Measurements from ENCODE around the gene CCN2. TPM values are rescaled to one million over a fixed set of nuclear protein-coding genes. Genes with fewer than 3 reads are reported as not detected.

The CCN2 gene
- polyA plus RNA-seq, 3 donors = 32.5 to 184 (median 38.7) TPM

DNA sequence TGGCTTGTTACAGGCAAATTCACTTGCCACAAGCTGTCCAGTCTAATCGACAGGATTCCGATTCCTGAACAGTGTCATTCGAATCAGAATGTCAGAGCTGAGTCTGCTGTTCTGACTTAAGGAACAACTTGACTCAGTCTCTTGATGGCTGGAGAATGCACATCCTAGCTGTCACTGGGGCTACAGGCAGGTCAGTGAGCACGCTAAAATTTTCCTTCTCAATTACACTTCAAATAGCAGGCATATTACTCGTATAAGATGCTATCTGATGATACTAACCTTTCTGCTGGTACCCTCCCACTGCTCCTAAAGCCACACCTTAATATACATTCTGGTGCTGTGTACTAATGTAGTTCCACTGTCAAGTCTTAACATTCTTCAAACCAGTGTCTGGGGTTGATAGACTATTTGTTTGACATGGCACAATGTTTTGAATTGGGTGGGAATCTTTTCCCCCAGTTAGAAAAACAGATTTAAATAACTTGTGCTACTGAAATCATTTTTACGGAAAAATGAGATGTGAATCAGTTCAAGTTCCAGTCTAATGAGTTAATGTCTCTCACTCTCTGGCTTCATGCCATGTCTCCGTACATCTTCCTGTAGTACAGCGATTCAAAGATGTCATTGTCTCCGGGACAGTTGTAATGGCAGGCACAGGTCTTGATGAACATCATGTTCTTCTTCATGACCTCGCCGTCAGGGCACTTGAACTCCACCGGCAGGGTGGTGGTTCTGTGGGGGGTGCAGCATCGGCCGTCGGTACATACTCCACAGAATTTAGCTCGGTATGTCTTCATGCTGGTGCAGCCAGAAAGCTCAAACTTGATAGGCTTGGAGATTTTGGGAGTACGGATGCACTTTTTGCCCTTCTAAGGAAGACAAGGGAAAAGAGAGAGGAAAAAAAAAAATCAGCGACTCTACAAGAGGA, 2.2 kb downstream of the CCN2 start:
- WGBS, 3 donors = 57 to 77% (median 59%) methylated on average over 18 of the region's 18 CpGs
- no peak overlapping the region for H3K27ac ChIP-seq (ENCODE audit: low read depth, low read length)

DNA sequence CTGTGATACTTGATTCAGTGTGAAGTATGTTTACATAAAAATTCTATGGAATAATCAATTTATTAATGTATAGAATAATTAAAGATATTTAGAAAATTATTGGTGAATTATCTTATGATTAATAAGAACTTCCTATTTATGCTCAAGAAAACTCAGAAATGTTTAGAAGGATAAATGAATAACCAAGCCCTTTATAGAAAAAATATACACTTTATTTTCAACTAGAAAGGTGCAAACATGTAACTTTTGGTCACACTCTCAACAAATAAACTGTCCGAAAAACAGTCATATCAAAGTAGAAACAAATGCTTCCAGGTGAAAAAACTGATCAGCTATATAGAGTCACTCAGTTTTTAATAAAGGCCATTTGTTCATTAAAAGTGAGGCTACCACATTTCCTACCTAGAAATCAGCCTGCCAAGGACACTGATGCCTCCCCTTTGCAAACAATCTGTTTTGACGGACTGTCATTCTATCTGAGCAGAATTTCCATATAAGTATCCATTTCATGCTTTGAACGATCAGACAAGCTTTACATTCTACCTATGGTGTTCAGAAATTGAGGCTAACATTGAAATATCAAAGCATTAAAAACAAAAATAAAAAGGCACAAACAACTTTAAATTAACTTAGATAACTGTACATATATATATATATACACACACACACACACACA, 3.0 kb downstream of the CCN2 start:
- 81 to 84% (median 83%) methylated on average over 3 of the region's 3 CpGs for WGBS, 3 donors
- H3K27ac ChIP-seq (ENCODE audit: low read depth, low read length) = no peak overlapping the region

DNA sequence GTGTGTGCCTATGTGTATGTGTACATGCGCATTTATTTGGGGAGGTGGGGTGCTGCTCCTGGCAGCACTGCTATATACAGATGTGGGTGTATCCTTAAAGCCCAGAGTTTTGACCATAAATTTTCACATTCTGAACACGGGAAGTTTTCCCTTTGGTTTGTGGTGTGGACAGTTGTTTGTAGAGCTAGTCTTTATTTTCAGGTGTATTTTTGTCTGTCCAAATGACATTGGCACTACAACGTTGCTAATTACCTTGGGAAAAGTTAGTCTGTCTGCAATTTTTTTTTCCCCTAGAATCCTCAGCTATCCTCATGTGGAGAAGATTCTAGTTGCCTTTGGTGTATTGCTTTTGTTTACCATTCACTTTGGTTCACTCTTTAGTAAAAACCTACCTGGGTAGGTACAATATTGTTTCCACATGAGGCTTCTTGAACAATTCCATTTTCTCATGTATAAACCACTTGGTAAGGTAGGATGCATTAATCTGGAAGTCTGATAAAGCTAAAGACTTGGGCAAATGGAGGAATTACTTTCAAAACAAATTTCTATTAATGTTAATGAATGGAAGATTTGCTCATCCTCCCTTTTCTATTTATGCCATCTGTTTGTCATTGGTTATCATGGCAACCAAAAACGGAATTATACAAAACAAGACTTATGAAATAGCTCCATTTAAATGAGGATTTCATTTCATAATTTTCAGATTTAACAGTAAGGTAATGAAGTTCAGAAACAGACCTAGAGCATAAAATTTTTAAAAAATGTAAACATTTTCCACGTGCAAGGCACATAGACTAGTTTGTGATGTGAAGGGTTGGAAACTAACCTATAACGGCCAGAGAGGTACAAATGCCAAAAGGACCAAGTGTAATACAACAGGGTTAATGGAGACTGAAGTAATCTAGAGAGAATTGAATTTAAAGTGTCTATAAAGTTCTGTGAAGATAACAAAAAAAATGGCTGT, 3.9 kb downstream of the CCN2 start:
- no peak overlapping the region for H3K27ac ChIP-seq (ENCODE audit: low read depth, low read length)

DNA sequence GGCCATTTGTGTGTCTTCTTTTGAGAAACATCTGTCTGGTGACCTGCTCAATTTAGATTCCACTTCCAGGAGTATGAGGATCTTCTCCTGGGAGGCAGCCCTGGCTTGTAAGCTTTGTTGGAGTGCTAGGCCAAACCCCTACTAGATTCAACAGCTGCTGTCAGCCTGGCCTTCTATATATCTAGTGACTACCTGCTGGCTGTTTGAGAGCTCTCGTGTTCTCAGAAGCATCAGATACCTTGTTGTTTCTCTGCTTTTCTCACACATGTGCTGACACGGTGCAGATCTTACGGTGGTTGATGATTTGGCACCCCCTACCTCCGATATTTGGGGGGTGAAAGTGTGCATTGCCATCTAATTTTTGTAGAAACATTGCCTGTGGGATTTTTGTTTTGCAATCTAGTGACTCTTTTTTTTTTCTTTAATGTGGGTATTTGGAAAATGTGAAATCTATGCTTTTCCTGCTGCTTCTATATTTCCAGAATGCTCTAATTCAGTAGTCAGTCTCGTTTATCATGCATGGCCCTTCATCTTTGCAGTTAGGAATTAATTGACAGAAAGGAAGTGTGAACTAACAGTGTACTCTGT, 4.7 kb downstream of the CCN2 start:
- 88 to 91% (median 89%) methylated on average over 5 of the region's 5 CpGs for WGBS, 3 donors
- H3K27ac ChIP-seq (ENCODE audit: low read depth, low read length) = no peak overlapping the region

More for the DNA sequence above, 3.9 kb downstream of the CCN2 start:
- 69 to 74% (median 70%) methylated on average over 6 of the region's 6 CpGs for WGBS, 3 donors

DNA sequence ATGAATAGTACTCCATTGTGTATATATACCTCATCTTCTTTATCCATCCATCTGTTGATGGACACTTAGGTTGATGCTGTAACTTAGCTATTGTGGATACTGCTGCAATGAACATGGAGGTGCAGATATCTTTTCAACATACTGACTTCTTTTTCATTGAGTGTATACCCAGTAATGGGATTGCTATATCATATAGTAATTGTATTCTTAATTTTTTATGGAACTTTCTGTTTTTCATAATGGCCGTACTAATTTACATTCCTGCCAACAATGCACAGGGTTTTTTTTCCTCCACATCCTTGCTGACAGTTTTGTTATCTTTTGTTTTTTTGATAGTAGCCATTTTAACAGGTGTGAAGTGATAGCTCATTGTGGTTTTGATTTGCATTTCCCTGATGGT, 5.2 kb downstream of the CCN2 start:
- no peak overlapping the region for H3K27ac ChIP-seq (ENCODE audit: low read depth, low read length)
- 92 to 100% (median 93%) methylated on average over 1 of the region's 1 CpG for WGBS, 3 donors

DNA sequence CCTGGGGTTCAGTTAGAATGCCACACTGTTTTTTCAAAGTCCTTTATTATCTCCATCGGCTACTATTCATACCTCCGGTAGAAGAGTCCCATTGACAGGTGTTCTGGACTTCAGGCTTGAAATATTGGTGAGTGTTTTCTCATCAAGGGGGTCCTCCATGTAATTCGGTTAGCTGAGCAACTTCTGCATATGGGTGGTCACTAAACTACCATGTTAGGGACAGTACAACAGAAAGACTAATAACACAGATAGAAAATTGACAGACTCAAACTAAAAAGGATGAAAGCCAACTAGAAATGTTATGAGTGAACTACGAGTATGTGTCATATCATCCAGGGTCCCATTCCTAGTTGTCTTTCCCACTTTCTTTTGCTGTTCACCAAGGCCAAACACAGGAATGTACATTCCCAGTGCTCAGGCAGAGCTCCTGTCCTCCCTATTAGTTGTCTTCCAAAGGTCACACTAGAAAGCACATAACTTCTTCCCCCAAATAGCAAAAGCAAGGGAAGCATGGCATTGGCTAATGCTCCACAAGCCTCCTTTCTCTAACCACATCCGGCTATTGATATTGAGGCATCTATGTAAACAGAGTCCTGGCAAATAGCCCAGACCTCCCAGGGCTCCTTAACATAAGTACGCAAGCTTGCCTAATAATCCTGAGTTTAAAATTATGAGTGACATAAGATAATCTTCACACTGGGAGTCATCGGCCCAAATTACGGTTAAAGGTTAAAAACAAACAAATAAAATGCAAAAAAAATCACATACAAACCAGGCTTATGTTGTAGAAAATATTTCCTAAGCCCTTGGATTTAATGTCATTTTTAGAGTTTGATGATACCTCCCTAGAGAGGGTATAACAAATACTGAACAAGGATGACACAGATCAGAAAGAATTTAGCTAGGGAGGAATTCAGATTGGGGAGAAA, 13.2 kb downstream of the CCN2 start:
- WGBS, 3 donors = 61 to 75% (median 68%) methylated on average over 8 of the region's 8 CpGs
- H3K27ac ChIP-seq (ENCODE audit: low read depth, low read length) = no peak overlapping the region

DNA sequence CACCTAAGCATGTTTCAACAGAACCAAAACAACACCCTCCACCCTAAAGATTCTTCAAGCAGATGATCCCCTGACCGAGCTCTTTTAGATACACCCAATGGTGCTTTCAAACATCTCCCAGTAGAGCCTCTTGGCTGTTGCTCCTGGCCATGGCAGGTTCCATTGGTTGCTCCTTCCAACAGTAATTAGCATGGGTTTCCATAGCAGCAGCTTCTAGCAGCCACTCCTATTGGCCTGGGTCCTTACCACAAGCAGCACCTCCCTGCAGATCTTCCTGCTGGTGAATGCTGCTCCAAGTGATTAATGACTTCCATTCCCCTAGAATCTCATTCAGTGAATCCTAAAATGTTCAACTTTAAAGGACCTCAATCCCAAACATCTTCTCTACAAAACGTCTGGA, 13.9 kb downstream of the CCN2 start:
- WGBS, 3 donors = 37 to 58% (median 56%) methylated on average over 2 of the region's 2 CpGs
- no peak overlapping the region for H3K27ac ChIP-seq (ENCODE audit: low read depth, low read length)

DNA sequence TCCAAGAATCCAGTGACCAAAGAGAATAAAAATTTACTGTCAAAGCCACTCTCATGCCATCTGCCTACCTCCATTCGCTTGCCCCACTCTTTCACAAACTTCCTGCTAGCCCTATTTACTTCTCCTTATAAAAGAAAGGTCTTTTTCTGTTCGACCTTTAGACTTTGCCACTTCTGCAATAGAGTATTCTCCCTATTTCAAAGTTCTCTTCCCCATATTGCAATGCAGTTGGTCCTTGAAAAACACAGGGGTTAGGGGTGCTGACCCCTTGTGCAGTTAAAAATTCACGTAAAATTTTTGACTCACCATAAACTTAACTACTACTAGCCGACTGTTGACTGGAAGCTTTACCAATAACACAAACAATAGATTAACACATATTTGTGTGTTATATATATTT, 15.0 kb downstream of the CCN2 start:
- 80 to 87% (median 81%) methylated on average over 4 of the region's 4 CpGs for WGBS, 3 donors

DNA sequence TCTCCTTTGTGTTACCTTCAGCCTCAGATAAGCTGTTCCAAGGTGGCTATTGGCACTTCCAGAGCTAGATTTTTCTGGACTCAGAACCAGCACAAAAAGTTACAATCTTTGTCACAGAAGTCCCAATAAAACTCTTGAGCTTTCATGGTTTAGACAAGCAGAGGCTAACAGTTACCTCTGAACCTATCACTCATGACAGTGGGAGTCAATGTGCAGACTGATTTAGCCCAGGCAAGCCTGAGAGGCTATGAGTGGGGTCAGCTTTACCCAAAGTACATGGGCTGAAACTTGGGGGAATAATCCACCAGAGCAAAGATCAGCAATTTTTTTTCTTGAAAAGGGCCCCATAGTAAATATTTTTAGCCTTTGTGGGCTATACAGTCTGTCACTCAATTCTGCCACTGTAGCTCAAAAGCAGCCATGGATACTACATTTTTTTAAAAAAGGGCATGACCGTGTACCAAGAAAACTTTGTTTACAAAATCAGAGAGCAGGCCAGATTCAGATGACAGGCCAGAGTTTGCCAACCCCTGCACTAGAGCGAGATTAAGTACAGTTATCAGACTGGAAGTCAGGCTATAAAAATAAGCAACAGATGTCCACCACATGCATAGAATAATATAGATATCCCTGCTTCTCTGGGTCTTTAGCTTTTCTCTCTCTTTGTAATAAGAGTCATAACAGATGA, 20.0 kb downstream of the CCN2 start:
- H3K27ac ChIP-seq (ENCODE audit: low read depth, low read length) = no peak overlapping the region
- 32 to 85% (median 81%) methylated on average over 2 of the region's 2 CpGs for WGBS, 3 donors

More for the DNA sequence above, 15.0 kb downstream of the CCN2 start:
- no peak overlapping the region for H3K27ac ChIP-seq (ENCODE audit: low read depth, low read length)

DNA sequence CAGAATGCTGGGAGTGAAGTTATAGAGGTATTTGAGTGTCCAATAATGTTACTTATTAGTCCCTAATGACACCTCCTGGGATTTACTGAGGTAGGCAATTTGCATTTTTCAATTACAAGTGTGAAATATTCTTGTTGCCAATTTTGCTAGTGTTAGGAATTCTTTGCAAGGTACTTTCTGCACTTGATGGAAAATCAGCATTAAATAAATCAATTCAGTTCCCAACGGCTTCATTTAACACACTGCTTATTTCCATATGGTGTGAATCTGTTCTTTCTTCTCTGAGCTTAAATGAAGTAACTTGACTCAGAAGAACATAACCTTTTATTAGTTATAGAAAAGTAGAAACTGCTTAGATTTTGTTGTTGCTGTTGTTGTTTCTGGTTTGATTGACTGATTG, 21.2 kb downstream of the CCN2 start:
- WGBS, 3 donors = 84 to 88% (median 86%) methylated on average over 1 of the region's 1 CpG
- no peak overlapping the region for H3K27ac ChIP-seq (ENCODE audit: low read depth, low read length)

DNA sequence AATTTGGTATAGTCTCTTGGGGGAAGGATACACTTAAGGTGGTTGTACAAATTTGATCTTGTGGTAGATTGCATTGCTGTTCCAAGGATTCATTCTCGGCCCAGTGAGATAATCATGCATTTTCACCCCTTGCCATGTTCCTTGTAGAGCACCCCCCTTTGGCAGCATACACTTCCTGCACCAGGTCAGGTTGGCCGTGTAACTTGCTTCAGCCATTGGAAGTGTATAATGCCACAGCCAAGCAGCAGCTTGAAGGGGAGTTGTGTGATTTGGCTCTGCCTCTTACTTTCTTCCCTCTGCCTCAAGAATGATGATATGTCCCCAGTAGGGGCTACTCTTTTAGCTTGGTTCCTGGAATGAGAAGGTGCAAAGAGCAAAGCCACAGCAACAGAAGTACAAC, 21.9 kb downstream of the CCN2 start:
- 60 to 87% (median 63%) methylated on average over 2 of the region's 2 CpGs for WGBS, 3 donors
- H3K27ac ChIP-seq (ENCODE audit: low read depth, low read length) = no peak overlapping the region

DNA sequence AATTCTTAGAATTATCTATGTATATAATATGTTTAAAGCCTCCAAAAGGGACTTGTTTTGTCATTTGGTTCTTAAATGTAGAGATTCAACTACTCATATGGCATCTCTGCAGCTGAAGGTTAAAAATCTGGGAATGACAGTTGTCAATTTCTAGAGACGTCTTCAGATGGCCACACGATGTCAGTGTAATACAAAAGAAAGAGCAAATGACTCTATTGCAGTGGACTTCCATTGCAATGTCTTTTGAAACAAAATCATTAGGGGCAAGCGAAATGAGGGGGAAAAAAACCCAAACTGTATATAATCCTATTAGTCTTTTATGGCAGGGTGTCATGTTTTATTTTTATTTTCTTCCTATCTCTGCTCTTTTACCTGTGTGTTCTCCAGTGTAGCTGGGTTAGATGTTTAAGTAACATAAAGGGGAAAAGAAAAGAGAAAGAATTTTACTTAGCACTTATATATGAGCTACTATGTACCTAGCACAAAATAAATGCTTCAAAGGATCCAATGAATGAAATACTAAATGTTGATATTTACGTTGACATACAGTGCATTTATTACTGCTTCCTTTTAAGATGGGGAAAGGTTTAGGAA, 26.2 kb downstream of the CCN2 start:
- H3K27ac ChIP-seq (ENCODE audit: low read depth, low read length) = no peak overlapping the region
- WGBS, 3 donors = 20 to 29% (median 25%) methylated on average over 4 of the region's 4 CpGs

DNA sequence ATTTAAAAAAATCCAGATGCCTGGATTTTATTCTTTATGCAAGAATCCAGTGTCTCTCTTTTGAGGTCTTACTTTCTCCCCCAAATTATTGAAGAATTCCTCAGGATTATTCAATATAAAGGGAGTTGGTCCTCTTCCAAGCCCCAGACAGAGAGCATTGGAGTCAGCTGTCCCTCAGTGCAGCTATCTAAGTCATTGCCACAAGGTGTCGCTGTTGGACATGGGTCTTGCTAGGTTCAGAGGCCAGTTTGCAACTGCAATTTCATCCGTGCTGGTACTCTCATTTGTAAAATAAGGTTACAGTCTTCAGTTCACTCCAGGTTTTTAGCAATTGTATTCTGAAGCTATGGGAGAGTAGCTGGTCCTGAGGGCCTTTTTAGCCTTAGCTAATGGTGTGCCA, 27.8 kb downstream of the CCN2 start:
- no peak overlapping the region for H3K27ac ChIP-seq (ENCODE audit: low read depth, low read length)
- WGBS, 3 donors = 9 to 17% (median 12%) methylated on average over 2 of the region's 2 CpGs

DNA sequence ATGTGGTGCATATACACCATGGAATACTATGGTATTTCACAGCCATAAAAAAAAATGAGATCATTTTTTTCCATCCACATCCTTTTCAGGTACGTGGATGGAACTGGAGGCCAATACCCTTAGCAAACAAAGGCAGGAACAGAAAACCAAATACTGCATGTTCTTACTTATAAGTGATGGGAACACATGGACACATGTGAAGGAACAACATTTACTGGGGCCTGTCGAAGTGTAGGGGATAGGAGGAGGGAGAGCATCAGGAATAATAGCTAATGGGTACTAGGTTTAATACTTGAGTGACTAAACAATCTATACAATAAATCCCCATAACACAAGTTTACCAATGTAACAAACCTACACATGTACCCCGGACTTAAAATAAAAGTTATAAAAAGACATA, 30.5 kb downstream of the CCN2 start:
- no peak overlapping the region for H3K27ac ChIP-seq (ENCODE audit: low read depth, low read length)
- WGBS, 3 donors = 72 to 85% (median 82%) methylated on average over 3 of the region's 3 CpGs

DNA sequence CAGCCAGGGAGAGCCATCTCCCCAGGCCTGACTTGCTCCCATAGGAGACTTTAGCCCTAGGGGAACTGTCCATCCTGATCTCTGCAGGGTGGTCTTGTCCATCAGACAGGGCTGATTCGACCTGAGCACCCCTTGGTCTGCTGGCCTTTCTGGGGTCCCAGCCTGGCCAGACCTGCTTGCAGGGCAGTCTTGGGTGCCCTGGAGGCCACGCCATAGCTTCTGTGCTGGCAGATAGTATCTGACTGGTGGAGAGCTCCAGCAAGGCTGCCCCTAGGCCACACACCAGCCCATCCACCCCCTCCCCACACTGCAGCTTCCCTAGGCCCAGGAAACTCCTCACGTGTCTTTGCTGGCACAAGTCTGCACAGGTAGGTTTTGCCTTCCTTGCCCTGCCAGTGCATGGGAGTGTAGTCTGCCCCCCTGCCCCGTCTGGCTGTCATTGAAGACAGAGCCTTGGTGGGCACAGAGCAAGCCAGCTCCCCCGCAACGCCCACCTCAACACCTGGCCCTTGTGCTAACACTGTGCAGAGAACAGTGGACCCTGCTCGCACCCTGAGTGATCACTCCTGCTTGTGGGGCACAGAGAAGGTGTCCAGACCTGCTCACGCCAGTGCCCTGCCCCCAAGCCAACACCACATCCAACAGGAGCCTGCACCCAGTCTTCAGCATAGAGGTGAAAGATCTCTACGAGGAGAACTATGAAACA, 32.4 kb downstream of the CCN2 start:
- WGBS, 3 donors = 88 to 91% (median 88%) methylated on average over 9 of the region's 9 CpGs
- H3K27ac ChIP-seq (ENCODE audit: low read depth, low read length) = no peak overlapping the region

All from adipose tissue (tissue), 3 donors.